B cell (primary cell): ENCODE measurements around the gene CALHM5.

Source experiments
- CTCF ChIP-seq: fragments of 200-600 bp; IDR thresholded peaks from one replicate; pipeline ENCODE4 v1.8.0; 2022; ENCODE audit warnings: antibody characterized with exemption, mild to moderate bottlenecking
- EZH2 ChIP-seq: IDR thresholded peaks from 2 replicates; pipeline ENCODE4 v1.6.1; 2012; ENCODE audit warnings: borderline replicate concordance, low read depth, mild to moderate bottlenecking, moderate library complexity, low read length; ENCODE audit not compliant: insufficient read depth, poor library complexity, severe bottlenecking

GRCh38 chr6:116570856-116571682 lies 59.6 kb downstream of the CALHM5 start, which contains the start of gene RWDD1:
- TF ChIP-seq CTCF (no peak), EZH2 (no peak)
